B cell (primary cell): Measurements from ENCODE around the gene FBRS. TPM values are rescaled to one million over a fixed set of nuclear protein-coding genes. Genes with fewer than 3 reads are reported as not detected.

Experiments used
- ATAC-seq: fragments of 200-7000 bp; cut with Tn5 transposase; one replicate; pipeline ENCODE4 v1.10.0; 2021; ENCODE audit warnings: low read depth, mild to moderate bottlenecking, moderate number of reproducible peaks, moderate library complexity
- CTCF ChIA-PET: fragments of 350-600 bp; sonication (Branson Sonifier 250); formaldehyde crosslinking; loops from one replicate; lab custom pipeline; 2021; ENCODE audit warnings: antibody characterized with exemption, inconsistent platforms; lab: Charles Lee
- POLR2A ChIA-PET: fragments of 350-600 bp; sonication (Branson Sonifier 250); formaldehyde crosslinking; loops from one replicate; lab custom pipeline; 2021; ENCODE audit warnings: antibody characterized with exemption; lab: Charles Lee
- DNase-seq: peaks from one replicate; pipeline ENCODE4 v3.0.0; 2013
- H2AFZ ChIP-seq: 2 replicates; pipeline ENCODE4 v1.6.1; 2012; ENCODE audit warnings: mild to moderate bottlenecking, low read depth, low read length; ENCODE audit not compliant: insufficient read depth, poor library complexity, severe bottlenecking
- H3K27ac ChIP-seq, 2 donors: 1 replicate in 1 of 2; 2 replicates in 1 of 2; pipeline ENCODE4 v1.5.1; 2012 to 2013; ENCODE audit warnings: low read length in 2 of 2, mild to moderate bottlenecking in 2 of 2, moderate library complexity in 1 of 2
- H3K27me3 ChIP-seq, 4 experiments: fragments of 200-600 bp in 1 of 4; sonication (generic) in 1 of 4; replicated peaks in 1 of 4; 1 replicate in 2 of 4; 2 replicates in 2 of 4; pipeline versions ENCODE4 v1.6.1 to v1.7.0; 2013 to 2016; ENCODE audit warnings: low read length in 3 of 4, mild to moderate bottlenecking in 2 of 4, mixed read lengths in 1 of 4, moderate library complexity in 1 of 4; ENCODE audit not compliant: insufficient read depth in 4 of 4, control insufficient read depth in 3 of 4; ENCODE audit errors: control extremely low read depth in 1 of 4
- H3K36me3 ChIP-seq, 2 experiments: replicated peaks in 1 of 2; 1 replicate in 1 of 2; 2 replicates in 1 of 2; pipeline versions ENCODE4 v1.6.1 to v1.7.1; 2013; ENCODE audit warnings: low read length in 1 of 2; ENCODE audit not compliant: insufficient read depth in 2 of 2, control insufficient read depth in 1 of 2; ENCODE audit errors: control extremely low read depth in 1 of 2, extremely low read depth in 1 of 2
- H3K4me1 ChIP-seq, 2 donors: fragments of 200-600 bp in 1 of 2; sonication (generic) in 1 of 2; 1 replicate in 1 of 2; 2 replicates in 1 of 2; pipeline versions ENCODE4 v1.5.1 to v1.6.1; 2013 to 2017; ENCODE audit warnings: low read length in 2 of 2; ENCODE audit not compliant: control insufficient read depth in 2 of 2, insufficient read depth in 2 of 2
- H3K4me2 ChIP-seq: replicated peaks from 2 replicates; pipeline ENCODE3; 2012; ENCODE audit warnings: mild to moderate bottlenecking, low read depth, low read length; ENCODE audit not compliant: poor library complexity, severe bottlenecking
- H3K4me3 ChIP-seq, 5 experiments: fragments of 200-600 bp in 1 of 5; sonication (generic) in 1 of 5; 1 replicate in 3 of 5; 2 replicates in 2 of 5; pipeline versions ENCODE4 v1.5.1 to v1.7.0; 2011 to 2016; ENCODE audit warnings: low read length in 4 of 5, mild to moderate bottlenecking in 4 of 5, low read depth in 2 of 5, control low read depth in 1 of 5, moderate library complexity in 1 of 5; ENCODE audit not compliant: insufficient read depth in 1 of 5; ENCODE audit errors: control extremely low read depth in 1 of 5, extremely low read depth in 1 of 5
- H3K79me2 ChIP-seq: fragments of 200-600 bp; sonication (generic); one replicate; pipeline ENCODE4 v1.6.0; 2016; ENCODE audit warnings: low read length; ENCODE audit not compliant: control insufficient read depth, insufficient read depth
- H3K9ac ChIP-seq: fragments of 200-600 bp; sonication (generic); 2 replicates; pipeline ENCODE4 v1.6.1; 2017; ENCODE audit warnings: mild to moderate bottlenecking, low read length, moderate library complexity
- H3K9me3 ChIP-seq, 3 donors: one replicate each; pipeline versions ENCODE4 v1.6.1 to v1.7.1; 2013; ENCODE audit warnings: low read length in 2 of 3; ENCODE audit not compliant: control insufficient read depth in 2 of 3, insufficient read depth in 1 of 3; ENCODE audit errors: control extremely low read depth in 1 of 3
- H4K20me1 ChIP-seq: 2 replicates; pipeline ENCODE4 v1.6.0; 2012; ENCODE audit warnings: mild to moderate bottlenecking, low read length; ENCODE audit not compliant: insufficient read depth, control insufficient read depth, poor library complexity, severe bottlenecking
- H3K27ac Mint-ChIP-seq: one replicate; pipeline ENCODE4 v1.8.0; 2021; ENCODE audit warnings: mixed read lengths
- H3K27me3 Mint-ChIP-seq: one replicate; pipeline ENCODE4 v1.8.0; 2021; ENCODE audit warnings: mixed read lengths
- H3K4me1 Mint-ChIP-seq: one replicate; pipeline ENCODE4 v1.8.0; 2021; ENCODE audit warnings: mixed read lengths
- H3K4me3 Mint-ChIP-seq: one replicate; pipeline ENCODE4 v1.8.0; 2021; ENCODE audit warnings: mixed read lengths
- H3K9me3 Mint-ChIP-seq: one replicate; pipeline ENCODE4 v1.8.0; 2022; ENCODE audit warnings: mixed read lengths; ENCODE audit not compliant: insufficient read depth
- CTCF ChIP-seq: fragments of 200-600 bp; IDR thresholded peaks from one replicate; pipeline ENCODE4 v1.8.0; 2022; ENCODE audit warnings: antibody characterized with exemption, mild to moderate bottlenecking
- EZH2 ChIP-seq: IDR thresholded peaks from 2 replicates; pipeline ENCODE4 v1.6.1; 2012; ENCODE audit warnings: borderline replicate concordance, low read depth, mild to moderate bottlenecking, moderate library complexity, low read length; ENCODE audit not compliant: insufficient read depth, poor library complexity, severe bottlenecking
- WGBS: methylation state at CpG from one replicate; pipeline ENCODE4 v1.1.5; 2013; ENCODE audit warnings: missing lambda C conversion rate; ENCODE audit not compliant: insufficient coverage; 5-methylcytosine and 5-hydroxymethylcytosine counted together
- intact Hi-C: fragments of 100-400 bp; cut with micrococcal nuclease; formaldehyde crosslinking; loops from one replicate; pipeline ENCODE4 v1.10.0; 2022
- polyA plus RNA-seq: library from polyadenylated mRNA; depleted of rRNA; stranded (reverse); fragments of >200 nt; gene quantifications from 2 replicates; pipeline ENCODE4 v1.2.3, GENCODE V29; 2012
- total RNA-seq, 2 donors: library from RNA; stranded (reverse); fragments of 120-200 nt in 1 of 2; gene quantifications; 1 replicate in 1 of 2; 2 replicates in 1 of 2; pipeline versions ENCODE4 v1.2.3 to v1.2.4, GENCODE V29; 2013 to 2022

The FBRS gene
- total and polyA plus RNA-seq, 2 donors (not counting 1 experiment from before 2014, with no cell fraction given): 68.3 to 194 TPM

- Mint-ChIP-seq H3K27ac (peak overlapping the region; percentile 100), H3K9me3 (no peaks in the 10 kb centered on the region), H3K4me3 (peak overlapping the region; percentile 95), H3K27me3 (no peaks in the 10 kb centered on the region), H3K4me1 (peaks cover 29% of the 10 kb centered on the region)
- Histone ChIP-seq H3K9ac (peak overlapping the region; percentile 100), H3K27me3 (no peaks in the 10 kb centered on the region), H3K4me2 (peak overlapping the region; percentile 92), H3K79me2 (peaks cover 44% of the 10 kb centered on the region), H3K4me3 (peak overlapping the region; percentile 16 to 100 (median 96)), H2AFZ (peak overlapping the region; percentile 86), H3K9me3 (no peaks in the 10 kb centered on the region), H4K20me1 (peaks cover 23% of the 10 kb centered on the region), H3K36me3 (peaks cover 5 to 22% of the 10 kb centered on the region in 2 experiments), H3K27ac (peak overlapping the region; percentile 100), H3K4me1 (peaks cover 19 to 25% of the 10 kb centered on the region in 2 donors)
- intact Hi-C loops: loop anchor here (1.0 to 10.0 kb wide), 16 partner anchors 19 to 725 kb away; partner anchors contain the start of genes ALDOA, CFAP119, DCTPP1 and FBRS
- ChIA-PET POLR2A (interaction anchor here (0.6 to 3.4 kb wide), 4 partner anchors 24 to 50 kb away, joined by 3 to 41 read pairs (median 6); partner anchors contain the start of genes FBRS, PHKG2 and PRR14), CTCF (interaction anchor here (0.6 to 2.8 kb wide), 10 partner anchors 11 to 268 kb away, joined by 3 to 29 read pairs (median 4); partner anchors contain the start of genes DCTPP1, FBRS and PRR14)
- ATAC-seq (peak; percentile 84), DNase-seq (no peak)
- TF ChIP-seq EZH2: no peak
- no peak for TF ChIP-seq CTCF
- 21% methylated on average over 20 of the region's 26 CpGs for WGBS
These were observed 39.3 kb downstream of the FBRS start for GRCh38 chr16:30697264-30698138.
